Activated CD4-positive, alpha-beta T cell treated with anti-CD3 and anti-CD28 coated beads for 24 hours (primary cell): ENCODE data around the gene PASK.

Experiments
- DNase-seq, 2 donors: peaks; one replicate each; pipeline ENCODE4 v3.0.0-alpha.2; 2020; ENCODE audit warnings: low read depth in 2 of 2

The PASK gene

GRCh38 chr2:241148239-241148638, 1.0 kb downstream of the PASK start:
- no peak for DNase-seq

- DNase-seq, result no peak
Observed at GRCh38 chr2:241147336-241147735, 1.9 kb downstream of the PASK start.

GRCh38 chr2:241146286-241146685, 3.0 kb downstream of the PASK start:
- DNase-seq, result no peak

GRCh38 chr2:241142593-241142992, 6.7 kb downstream of the PASK start:
- DNase-seq, result no peak

GRCh38 chr2:241142063-241142462, 7.2 kb downstream of the PASK start:
- DNase-seq, result no peak

- no peak for DNase-seq
Observed at GRCh38 chr2:241141214-241141770, 8.0 kb downstream of the PASK start.

GRCh38 chr2:241140445-241140840, 8.8 kb downstream of the PASK start:
- DNase-seq, result no peak

GRCh38 chr2:241139531-241140444, 9.5 kb downstream of the PASK start:
- DNase-seq, result no peak

- DNase-seq, result no peak
Observed at GRCh38 chr2:241138471-241138870, 10.8 kb downstream of the PASK start.

GRCh38 chr2:241137276-241138190, 11.7 kb downstream of the PASK start:
- no peak for DNase-seq

- no peak for DNase-seq
Observed at GRCh38 chr2:241136661-241137260, 12.5 kb downstream of the PASK start.

GRCh38 chr2:241136191-241136590, 13.1 kb downstream of the PASK start:
- DNase-seq, result no peak

GRCh38 chr2:241135737-241136136, 13.5 kb downstream of the PASK start:
- no peak for DNase-seq

- no peak for DNase-seq
Observed at GRCh38 chr2:241134711-241135110, 14.6 kb downstream of the PASK start.

GRCh38 chr2:241133436-241133820, 15.8 kb downstream of the PASK start:
- DNase-seq, result no peak

- no peak for DNase-seq
Observed at GRCh38 chr2:241132538-241133435, 16.5 kb downstream of the PASK start.

GRCh38 chr2:241131531-241131930, 17.7 kb downstream of the PASK start:
- DNase-seq, result no peak

- DNase-seq, result no peak
Observed at GRCh38 chr2:241130316-241130715, 19.0 kb downstream of the PASK start.

- no peak for DNase-seq
Observed at GRCh38 chr2:241129086-241129871, 20.0 kb downstream of the PASK start.

- no peak for DNase-seq
Observed at GRCh38 chr2:241128266-241128665, 21.0 kb downstream of the PASK start.
